IMR-90 (cell line): ENCODE results near the gene ADD1.

Source experiments
- BHLHE40 ChIP-seq: fragments of 150-350 bp; IDR thresholded peaks from 2 replicates; pipeline ENCODE4 v1.6.1; 2016; ENCODE audit warnings: mild to moderate bottlenecking, low read depth, low read length
- CEBPB ChIP-seq: IDR thresholded peaks from 2 replicates; pipeline ENCODE4 v1.6.1; 2012; ENCODE audit warnings: low read depth, low read length, improper control_type of control experiment
- POLR2A ChIP-seq: IDR thresholded peaks from 2 replicates; pipeline ENCODE4 v1.6.1; 2012; ENCODE audit warnings: mild to moderate bottlenecking, low read depth, low read length
- RCOR1 ChIP-seq: IDR thresholded peaks from 2 replicates; pipeline ENCODE4 v1.6.1; 2012; ENCODE audit warnings: mild to moderate bottlenecking, low read length, improper control_type of control experiment; ENCODE audit not compliant: insufficient replicate concordance
- RFX5 ChIP-seq: IDR thresholded peaks from 2 replicates; pipeline ENCODE4 v1.8.0; 2012; ENCODE audit warnings: low read depth, mild to moderate bottlenecking, low read length, moderate library complexity
- SMC3 ChIP-seq: fragments of 150-350 bp; IDR thresholded peaks from 2 replicates; pipeline ENCODE4 v1.6.1; 2016; ENCODE audit warnings: low read depth, mild to moderate bottlenecking, antibody characterized with exemption, low read length, moderate library complexity
- TF ChIP-seq, protein P1 (sequence below): conservative IDR thresholded peaks from 2 replicates; pipeline ENCODE4 v1.5.1; 2012; ENCODE audit warnings: mild to moderate bottlenecking, low read depth, low read length, improper control_type of control experiment
- TF ChIP-seq, protein P2 (sequence below): fragments of 150-350 bp; IDR thresholded peaks from 2 replicates; pipeline ENCODE4 v1.6.1; 2016; ENCODE audit warnings: low read depth, mild to moderate bottlenecking, low read length, moderate library complexity, borderline replicate concordance

GRCh38 chr4:2827874-2828751, 15.5 kb upstream of the ADD1 start:
- TF ChIP-seq, protein P1, sequence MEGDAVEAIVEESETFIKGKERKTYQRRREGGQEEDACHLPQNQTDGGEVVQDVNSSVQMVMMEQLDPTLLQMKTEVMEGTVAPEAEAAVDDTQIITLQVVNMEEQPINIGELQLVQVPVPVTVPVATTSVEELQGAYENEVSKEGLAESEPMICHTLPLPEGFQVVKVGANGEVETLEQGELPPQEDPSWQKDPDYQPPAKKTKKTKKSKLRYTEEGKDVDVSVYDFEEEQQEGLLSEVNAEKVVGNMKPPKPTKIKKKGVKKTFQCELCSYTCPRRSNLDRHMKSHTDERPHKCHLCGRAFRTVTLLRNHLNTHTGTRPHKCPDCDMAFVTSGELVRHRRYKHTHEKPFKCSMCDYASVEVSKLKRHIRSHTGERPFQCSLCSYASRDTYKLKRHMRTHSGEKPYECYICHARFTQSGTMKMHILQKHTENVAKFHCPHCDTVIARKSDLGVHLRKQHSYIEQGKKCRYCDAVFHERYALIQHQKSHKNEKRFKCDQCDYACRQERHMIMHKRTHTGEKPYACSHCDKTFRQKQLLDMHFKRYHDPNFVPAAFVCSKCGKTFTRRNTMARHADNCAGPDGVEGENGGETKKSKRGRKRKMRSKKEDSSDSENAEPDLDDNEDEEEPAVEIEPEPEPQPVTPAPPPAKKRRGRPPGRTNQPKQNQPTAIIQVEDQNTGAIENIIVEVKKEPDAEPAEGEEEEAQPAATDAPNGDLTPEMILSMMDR = no peak
- TF ChIP-seq RCOR1 = no peak
- no peak for TF ChIP-seq RFX5
- TF ChIP-seq, protein P2, sequence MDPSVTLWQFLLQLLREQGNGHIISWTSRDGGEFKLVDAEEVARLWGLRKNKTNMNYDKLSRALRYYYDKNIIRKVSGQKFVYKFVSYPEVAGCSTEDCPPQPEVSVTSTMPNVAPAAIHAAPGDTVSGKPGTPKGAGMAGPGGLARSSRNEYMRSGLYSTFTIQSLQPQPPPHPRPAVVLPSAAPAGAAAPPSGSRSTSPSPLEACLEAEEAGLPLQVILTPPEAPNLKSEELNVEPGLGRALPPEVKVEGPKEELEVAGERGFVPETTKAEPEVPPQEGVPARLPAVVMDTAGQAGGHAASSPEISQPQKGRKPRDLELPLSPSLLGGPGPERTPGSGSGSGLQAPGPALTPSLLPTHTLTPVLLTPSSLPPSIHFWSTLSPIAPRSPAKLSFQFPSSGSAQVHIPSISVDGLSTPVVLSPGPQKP = no peak
- TF ChIP-seq CEBPB = no peak
- no peak for TF ChIP-seq POLR2A
- no peak for TF ChIP-seq BHLHE40
- TF ChIP-seq SMC3 = no peak
